Right atrium auricular region (tissue), 2 donors: Measurements from ENCODE around the gene ENTHD1. TPM values are rescaled to one million over a fixed set of nuclear protein-coding genes. Genes with fewer than 3 reads are reported as not detected.
"Not testable (repeated sequence)": the region's sequence is repeated elsewhere in the genome, so short reads cannot be mapped to it uniquely, and the experiment has no call there.

ENCODE experiments used
- DNase-seq: peaks from one replicate; pipeline ENCODE4 v3.0.0-alpha.2; 2019; ENCODE audit warnings: low spot score
- H3K27ac ChIP-seq, 2 donors: fragments of 200-600 bp; sonication (generic); 1 replicate in 1 of 2; 2 replicates in 1 of 2; pipeline ENCODE4 v1.5.1; 2016 to 2019
- H3K27me3 ChIP-seq, 2 donors: fragments of 200-600 bp; sonication (generic); one replicate each; pipeline versions ENCODE4 v1.5.1 to v1.6.0; 2017 to 2019
- H3K36me3 ChIP-seq: fragments of 200-600 bp; sonication (generic); one replicate; pipeline ENCODE4 v1.5.1; 2016
- H3K4me1 ChIP-seq, 2 donors: fragments of 200-600 bp; sonication (generic); one replicate each; pipeline versions ENCODE4 v1.5.1 to v1.6.0; 2017 to 2019
- H3K4me3 ChIP-seq, 2 donors: fragments of 200-600 bp; sonication (generic); 1 replicate in 1 of 2; 2 replicates in 1 of 2; pipeline ENCODE4 v1.5.1; 2017 to 2019; ENCODE audit warnings: mild to moderate bottlenecking in 1 of 2, moderate library complexity in 1 of 2
- H3K9me3 ChIP-seq, 2 donors: fragments of 200-600 bp; sonication (generic); one replicate each; pipeline ENCODE4 v1.5.1; 2019
- total RNA-seq, 2 donors: library from RNA; depleted of rRNA; stranded (reverse); fragments of >200 nt; gene quantifications; one replicate each; pipeline ENCODE4 v1.1.0, GENCODE V29; 2016
- TF ChIP-seq, protein P1 (sequence below), 2 donors: fragments of 200-600 bp; sonication (generic); IDR thresholded peaks; one replicate each; pipeline ENCODE4 v1.5.1; 2019; ENCODE audit warnings: antibody characterized with exemption in 2 of 2

ENTHD1 gene
- total RNA-seq, 2 donors from 2014 or later: not detected

- TF ChIP-seq, protein P1, sequence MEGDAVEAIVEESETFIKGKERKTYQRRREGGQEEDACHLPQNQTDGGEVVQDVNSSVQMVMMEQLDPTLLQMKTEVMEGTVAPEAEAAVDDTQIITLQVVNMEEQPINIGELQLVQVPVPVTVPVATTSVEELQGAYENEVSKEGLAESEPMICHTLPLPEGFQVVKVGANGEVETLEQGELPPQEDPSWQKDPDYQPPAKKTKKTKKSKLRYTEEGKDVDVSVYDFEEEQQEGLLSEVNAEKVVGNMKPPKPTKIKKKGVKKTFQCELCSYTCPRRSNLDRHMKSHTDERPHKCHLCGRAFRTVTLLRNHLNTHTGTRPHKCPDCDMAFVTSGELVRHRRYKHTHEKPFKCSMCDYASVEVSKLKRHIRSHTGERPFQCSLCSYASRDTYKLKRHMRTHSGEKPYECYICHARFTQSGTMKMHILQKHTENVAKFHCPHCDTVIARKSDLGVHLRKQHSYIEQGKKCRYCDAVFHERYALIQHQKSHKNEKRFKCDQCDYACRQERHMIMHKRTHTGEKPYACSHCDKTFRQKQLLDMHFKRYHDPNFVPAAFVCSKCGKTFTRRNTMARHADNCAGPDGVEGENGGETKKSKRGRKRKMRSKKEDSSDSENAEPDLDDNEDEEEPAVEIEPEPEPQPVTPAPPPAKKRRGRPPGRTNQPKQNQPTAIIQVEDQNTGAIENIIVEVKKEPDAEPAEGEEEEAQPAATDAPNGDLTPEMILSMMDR (IDR thresholded peaks at IDR 0.05): no peak
- no peak overlapping the region for H3K4me3 ChIP-seq
- no peaks in the 10 kb centered on the region for H3K9me3 ChIP-seq
- H3K27ac ChIP-seq: no peak overlapping the region
- DNase-seq: no peak
- H3K36me3 ChIP-seq: no peaks in the 10 kb centered on the region
- no peaks in the 10 kb centered on the region for H3K27me3 ChIP-seq
- H3K4me1 ChIP-seq: no peaks in the 10 kb centered on the region
Observed at GRCh38 chr22:39856588-39856987, 37.0 kb downstream of the ENTHD1 start.

- no peaks in the 10 kb centered on the region for H3K36me3 ChIP-seq
- H3K4me3 ChIP-seq: no peak overlapping the region
- H3K9me3 ChIP-seq: no peaks in the 10 kb centered on the region
- no peak overlapping the region for H3K27ac ChIP-seq
- no peaks in the 10 kb centered on the region for H3K4me1 ChIP-seq
- TF ChIP-seq, protein P1 (IDR thresholded peaks at IDR 0.05): no peak
- H3K27me3 ChIP-seq: no peaks in the 10 kb centered on the region
- DNase-seq: no peak
Observed at GRCh38 chr22:39852799-39853198, 40.8 kb downstream of the ENTHD1 start.

DNA sequence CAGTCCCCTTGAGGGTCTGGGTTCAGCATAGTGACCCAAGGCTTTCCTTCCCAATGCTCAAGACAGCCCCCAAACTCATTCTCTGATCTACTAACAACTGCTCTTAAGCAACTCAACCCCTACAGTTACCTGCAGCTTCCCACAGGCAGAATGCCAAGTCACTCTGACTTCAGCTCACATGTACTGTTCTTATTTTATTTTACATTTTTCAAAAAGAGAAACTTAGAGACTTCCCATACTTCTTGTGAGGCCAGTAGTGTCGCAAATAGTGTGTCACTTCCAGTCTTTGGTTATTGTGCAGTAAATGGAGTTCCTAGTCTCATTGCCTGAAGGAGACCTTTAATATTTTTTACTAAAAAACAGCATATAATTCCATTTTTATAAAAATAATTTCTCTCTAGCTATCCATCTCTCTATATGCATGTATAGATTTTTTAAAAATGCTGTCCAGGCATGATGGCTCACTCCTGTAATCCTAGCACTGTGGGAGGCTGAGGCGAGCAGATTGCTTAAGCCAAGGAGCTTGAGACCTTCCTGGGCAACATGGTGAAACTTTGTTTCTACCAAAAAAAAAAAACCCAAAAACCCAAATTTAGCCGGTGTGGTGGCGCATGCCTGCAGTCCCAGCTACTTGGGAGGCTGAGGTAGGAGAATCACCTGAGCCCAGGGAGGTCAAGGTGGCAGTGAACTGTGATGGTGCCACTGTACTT, 41.8 kb downstream of the ENTHD1 start:
- TF ChIP-seq, protein P1 (IDR thresholded peaks at IDR 0.05): no peak
- Histone ChIP-seq H3K4me1 (no peaks in the 10 kb centered on the region), H3K27ac (no peak overlapping the region), H3K27me3 (no peaks in the 10 kb centered on the region), H3K9me3 (no peaks in the 10 kb centered on the region), H3K4me3 (no peak overlapping the region), H3K36me3 (no peaks in the 10 kb centered on the region)
- no peak for DNase-seq

DNA sequence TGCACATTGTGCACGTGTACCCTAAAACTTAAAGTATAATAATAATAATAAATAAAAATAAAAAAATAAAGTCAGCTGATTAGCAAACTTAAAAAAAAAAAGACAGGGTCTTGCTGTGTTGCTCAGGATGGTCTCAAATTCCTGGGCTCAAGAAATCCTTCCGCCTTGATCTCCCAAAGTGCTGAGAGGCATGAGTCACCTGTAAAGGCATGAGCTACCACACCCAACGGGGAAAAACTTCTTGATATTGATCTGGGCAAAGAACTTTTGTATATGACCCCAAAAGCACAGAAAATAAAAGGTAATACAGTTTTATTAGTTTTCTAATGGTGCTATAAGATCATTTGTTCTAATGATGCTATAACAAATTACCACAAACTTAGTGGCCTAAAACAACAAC, 46.1 kb downstream of the ENTHD1 start:
- Histone ChIP-seq H3K9me3 (no peaks in the 10 kb centered on the region), H3K27me3 (no peaks in the 10 kb centered on the region), H3K27ac (no peak overlapping the region), H3K4me3 (no peak overlapping the region), H3K4me1 (no peaks in the 10 kb centered on the region), H3K36me3 (no peaks in the 10 kb centered on the region)
- no peak for DNase-seq
- TF ChIP-seq, protein P1 (IDR thresholded peaks at IDR 0.05): no peak

DNA sequence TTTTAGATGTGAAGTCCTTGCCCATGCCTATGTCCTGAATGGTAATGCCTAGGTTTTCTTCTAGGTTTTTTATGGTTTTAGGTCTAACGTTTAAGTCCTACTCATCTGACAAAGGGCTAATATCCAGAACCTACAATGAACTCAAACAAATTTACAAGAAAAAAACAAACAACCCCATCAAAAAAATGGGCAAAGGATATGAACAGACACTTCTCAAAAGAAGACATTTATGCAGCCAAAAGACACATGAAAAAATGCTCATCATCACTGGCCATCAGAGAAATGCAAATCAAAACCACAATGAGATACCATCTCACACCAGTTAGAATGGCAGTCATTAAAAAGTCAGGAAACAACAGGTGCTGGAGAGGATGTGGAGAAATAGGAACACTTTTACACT, 47.0 kb downstream of the ENTHD1 start:
- not testable (repeated sequence) for H3K36me3 ChIP-seq, DNase-seq, H3K9me3 ChIP-seq, H3K27ac ChIP-seq, H3K27me3 ChIP-seq, H3K4me1 ChIP-seq, H3K4me3 ChIP-seq

DNA sequence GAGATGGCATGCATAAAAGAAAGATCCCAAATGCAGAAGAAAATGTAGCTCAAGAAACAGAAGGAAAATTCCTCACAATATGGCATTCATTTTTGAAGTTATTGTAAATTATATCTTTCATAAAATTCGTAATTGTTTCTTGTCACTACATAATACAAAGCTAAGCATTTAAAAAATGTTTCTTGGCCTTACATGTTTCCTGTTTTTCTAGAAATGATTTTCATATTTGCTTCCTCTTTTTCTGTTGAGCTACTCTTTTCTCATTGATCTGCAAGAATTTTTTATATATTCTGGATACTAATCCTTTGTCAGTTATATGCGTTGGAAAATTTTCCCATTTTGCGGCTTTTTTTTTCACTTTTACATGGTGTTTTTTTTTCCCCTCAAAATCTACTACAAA, 48.0 kb downstream of the ENTHD1 start:
- Histone ChIP-seq H3K9me3 (no peaks in the 10 kb centered on the region), H3K36me3 (no peaks in the 10 kb centered on the region), H3K27me3 (no peaks in the 10 kb centered on the region), H3K27ac (no peak overlapping the region), H3K4me3 (no peak overlapping the region), H3K4me1 (no peaks in the 10 kb centered on the region)
- TF ChIP-seq, protein P1 (IDR thresholded peaks at IDR 0.05): no peak
- no peak for DNase-seq
